Measurements from ENCODE around the gene PRKACB. TPM values are rescaled to one million over a fixed set of nuclear protein-coding genes. Genes with fewer than 3 reads are reported as not detected.

The PRKACB gene
- total RNA-seq, 1 experiment from 2014 or later = 28.5 TPM

GRCh38 chr1:84269306-84269705 lies 125.2 kb downstream of the PRKACB start:
- CTCF ChIA-PET = no interaction called here
- BruUV-seq (replicated peaks) = no TSS peak
- intact Hi-C loops (cut with micrococcal nuclease; ENCODE audit: unreplicated experiment) = no loop called here
- TF ChIP-seq, protein P1, sequence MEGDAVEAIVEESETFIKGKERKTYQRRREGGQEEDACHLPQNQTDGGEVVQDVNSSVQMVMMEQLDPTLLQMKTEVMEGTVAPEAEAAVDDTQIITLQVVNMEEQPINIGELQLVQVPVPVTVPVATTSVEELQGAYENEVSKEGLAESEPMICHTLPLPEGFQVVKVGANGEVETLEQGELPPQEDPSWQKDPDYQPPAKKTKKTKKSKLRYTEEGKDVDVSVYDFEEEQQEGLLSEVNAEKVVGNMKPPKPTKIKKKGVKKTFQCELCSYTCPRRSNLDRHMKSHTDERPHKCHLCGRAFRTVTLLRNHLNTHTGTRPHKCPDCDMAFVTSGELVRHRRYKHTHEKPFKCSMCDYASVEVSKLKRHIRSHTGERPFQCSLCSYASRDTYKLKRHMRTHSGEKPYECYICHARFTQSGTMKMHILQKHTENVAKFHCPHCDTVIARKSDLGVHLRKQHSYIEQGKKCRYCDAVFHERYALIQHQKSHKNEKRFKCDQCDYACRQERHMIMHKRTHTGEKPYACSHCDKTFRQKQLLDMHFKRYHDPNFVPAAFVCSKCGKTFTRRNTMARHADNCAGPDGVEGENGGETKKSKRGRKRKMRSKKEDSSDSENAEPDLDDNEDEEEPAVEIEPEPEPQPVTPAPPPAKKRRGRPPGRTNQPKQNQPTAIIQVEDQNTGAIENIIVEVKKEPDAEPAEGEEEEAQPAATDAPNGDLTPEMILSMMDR (IDR thresholded peaks at IDR 0.05; ENCODE audit: unreplicated experiment) = no peak
- H3K9me3 Mint-ChIP-seq (ENCODE audit: low read depth, unreplicated experiment) = no peaks in the 10 kb centered on the region
- no peaks in the 10 kb centered on the region for H3K27me3 Mint-ChIP-seq (ENCODE audit: unreplicated experiment)
- H3K4me3 Mint-ChIP-seq (ENCODE audit: low read depth, unreplicated experiment) = no peak overlapping the region
- peak overlapping the region; percentile 90 for H3K27ac Mint-ChIP-seq (ENCODE audit: unreplicated experiment)
- peaks cover 56% of the 10 kb centered on the region for H3K4me1 Mint-ChIP-seq (ENCODE audit: low read depth, unreplicated experiment)
- no peaks in the 10 kb centered on the region for H3K36me3 Mint-ChIP-seq (ENCODE audit: insufficient read depth, unreplicated experiment)
- no peak for DNase-seq

- H3K36me3 Mint-ChIP-seq (ENCODE audit: insufficient read depth, unreplicated experiment) = no peaks in the 10 kb centered on the region
- peak; percentile 18 for DNase-seq
- H3K4me1 Mint-ChIP-seq (ENCODE audit: low read depth, unreplicated experiment) = peaks cover 60% of the 10 kb centered on the region
- BruUV-seq (replicated peaks) = no TSS peak
- H3K9me3 Mint-ChIP-seq (ENCODE audit: low read depth, unreplicated experiment) = no peaks in the 10 kb centered on the region
- CTCF ChIA-PET = interaction anchor here (0.5 kb wide), 1 partner anchor 1595 kb away, joined by 3 read pairs; no protein-coding TSS in a partner anchor
- TF ChIP-seq, protein P1 (IDR thresholded peaks at IDR 0.05; ENCODE audit: unreplicated experiment) = no peak
- no peaks in the 10 kb centered on the region for H3K27me3 Mint-ChIP-seq (ENCODE audit: unreplicated experiment)
- H3K4me3 Mint-ChIP-seq (ENCODE audit: low read depth, unreplicated experiment) = peak overlapping the region; percentile 27
- H3K27ac Mint-ChIP-seq (ENCODE audit: unreplicated experiment) = peak overlapping the region; percentile 87
- intact Hi-C loops (cut with micrococcal nuclease; ENCODE audit: unreplicated experiment) = loop anchor here (10.0 kb wide), 1 partner anchor 93 kb away; no protein-coding TSS in a partner anchor
These were observed 127.5 kb downstream of the PRKACB start for GRCh38 chr1:84271441-84272151.

- intact Hi-C loops (cut with micrococcal nuclease; ENCODE audit: unreplicated experiment) = loop anchor here (10.0 kb wide), 1 partner anchor 92 kb away; no protein-coding TSS in a partner anchor
- no peaks in the 10 kb centered on the region for H3K27me3 Mint-ChIP-seq (ENCODE audit: unreplicated experiment)
- no peaks in the 10 kb centered on the region for H3K36me3 Mint-ChIP-seq (ENCODE audit: insufficient read depth, unreplicated experiment)
- no TSS peak for BruUV-seq (replicated peaks)
- peak overlapping the region; percentile 42 for H3K4me3 Mint-ChIP-seq (ENCODE audit: low read depth, unreplicated experiment)
- CTCF ChIA-PET = interaction anchor here (1.1 kb wide), 1 partner anchor 10 kb away, joined by 4 read pairs; no protein-coding TSS in a partner anchor
- peak overlapping the region; percentile 59 for H3K27ac Mint-ChIP-seq (ENCODE audit: unreplicated experiment)
- TF ChIP-seq, protein P1 (IDR thresholded peaks at IDR 0.05; ENCODE audit: unreplicated experiment) = no peak
- H3K9me3 Mint-ChIP-seq (ENCODE audit: low read depth, unreplicated experiment) = no peaks in the 10 kb centered on the region
- peaks cover 52% of the 10 kb centered on the region for H3K4me1 Mint-ChIP-seq (ENCODE audit: low read depth, unreplicated experiment)
- DNase-seq = peak; percentile 60
These were observed 128.3 kb downstream of the PRKACB start for GRCh38 chr1:84272401-84272800.

GRCh38 chr1:84277343-84278059 lies 133.4 kb downstream of the PRKACB start:
- no peak for DNase-seq
- Mint-ChIP-seq H3K4me3 (ENCODE audit: low read depth, unreplicated experiment) (no peak overlapping the region), H3K36me3 (ENCODE audit: insufficient read depth, unreplicated experiment) (no peaks in the 10 kb centered on the region), H3K4me1 (ENCODE audit: low read depth, unreplicated experiment) (peaks cover 42% of the 10 kb centered on the region), H3K9me3 (ENCODE audit: low read depth, unreplicated experiment) (no peaks in the 10 kb centered on the region), H3K27ac (ENCODE audit: unreplicated experiment) (no peak overlapping the region), H3K27me3 (ENCODE audit: unreplicated experiment) (no peaks in the 10 kb centered on the region)
- intact Hi-C loops (cut with micrococcal nuclease; ENCODE audit: unreplicated experiment) = loop anchor here (10.0 kb wide), 1 partner anchor 87 kb away; no protein-coding TSS in a partner anchor
- no TSS peak for BruUV-seq (replicated peaks)
- CTCF ChIA-PET = interaction anchor here (0.6 kb wide), 1 partner anchor 178 kb away, joined by 3 read pairs; no protein-coding TSS in a partner anchor
- TF ChIP-seq, protein P1 (IDR thresholded peaks at IDR 0.05; ENCODE audit: unreplicated experiment) = no peak
